Chondrocyte (in vitro differentiated cells): ENCODE measurements around the gene RIOK1. TPM values are rescaled to one million over a fixed set of nuclear protein-coding genes. Genes with fewer than 3 reads are reported as not detected.
"Not testable (repeated sequence)": the region's sequence is repeated elsewhere in the genome, so short reads cannot be mapped to it uniquely, and the experiment has no call there.

Experiments
- DNase-seq: peaks from one replicate; pipeline ENCODE4 v3.0.0; 2021; ENCODE audit warnings: mixed read lengths, low spot score
- H3K27ac Mint-ChIP-seq: one replicate; pipeline ENCODE4 v1.8.0; 2021; ENCODE audit warnings: mild to moderate bottlenecking, moderate library complexity, mixed read lengths; ENCODE audit not compliant: unreplicated experiment
- H3K27me3 Mint-ChIP-seq: 2 replicates; pipeline ENCODE4 v1.8.0; 2021; ENCODE audit warnings: low read depth, mixed read lengths
- H3K36me3 Mint-ChIP-seq: 2 replicates; pipeline ENCODE4 v1.8.0; 2021; ENCODE audit warnings: low read depth, mixed read lengths
- H3K4me1 Mint-ChIP-seq: 2 replicates; pipeline ENCODE4 v1.8.0; 2021; ENCODE audit warnings: low read depth, mild to moderate bottlenecking, mixed read lengths
- H3K4me3 Mint-ChIP-seq: one replicate; pipeline ENCODE4 v1.8.0; 2021; ENCODE audit warnings: mild to moderate bottlenecking, moderate library complexity, mixed read lengths; ENCODE audit not compliant: unreplicated experiment
- H3K9me3 Mint-ChIP-seq: 2 replicates; pipeline ENCODE4 v1.8.0; 2021; ENCODE audit warnings: low read depth, mixed read lengths
- CTCF ChIP-seq: fragments of 200-600 bp; sonication (generic); IDR thresholded peaks from 2 replicates; pipeline ENCODE4 v1.5.0; 2021; ENCODE audit warnings: antibody characterized with exemption, mild to moderate bottlenecking, moderate library complexity
- long read RNA-seq: library from polyadenylated mRNA; stranded (forward); transcript quantifications from one replicate; pipeline ENCODE4 v2.0.0, GENCODE V29; 2021
- total RNA-seq: library from RNA; stranded (reverse); gene quantifications from 3 replicates; pipeline ENCODE4 v1.2.1, GENCODE V29; 2021

The RIOK1 gene
- total RNA-seq, result 13.7 to 24.5 TPM (median 14.4 TPM) in 3 replicates
- long read RNA-seq, transcript RIOK1-202 (17 exons, 2,810 nt), result major isoform, 55 of 64 reads
- long read RNA-seq, partial matches to known transcripts, result 1 of 64 reads
- long read RNA-seq, other reads (novel, unspliced or antisense), result 8 of 64 reads

GRCh38 chr6:7389451-7390225 is at the start of gene RIOK1, which contains the start of gene CAGE1:
TSS of gene RIOK1 (plus strand) at chr6:7389808. CDS start at chr6:7390003, 195 bp downstream.
TSS of gene CAGE1 (minus strand) at chr6:7389742. CDS start at chr6:7387173, 2,569 bp downstream.
- Mint-ChIP-seq H3K27me3 (no peaks in the 10 kb centered on the region), H3K27ac (peak within 1 kb of the TSS; percentile 94), H3K9me3 (no peaks in the 10 kb centered on the region), H3K36me3 (peaks cover 9% of the 10 kb centered on the region), H3K4me1 (peaks cover 50% of the 10 kb centered on the region), H3K4me3 (peak within 1 kb of the TSS; percentile 90)
- TF ChIP-seq CTCF, result peak; percentile 65
- peak; percentile 99 for DNase-seq

GRCh38 chr6:7341271-7341670 is 48.3 kb upstream of the RIOK1 start:
- H3K27ac Mint-ChIP-seq, result no peak overlapping the region
- H3K9me3 Mint-ChIP-seq, result peaks cover 5% of the 10 kb centered on the region
- no peaks in the 10 kb centered on the region for H3K36me3 Mint-ChIP-seq
- no peak for DNase-seq
- H3K4me3 Mint-ChIP-seq, result no peak overlapping the region
- no peaks in the 10 kb centered on the region for H3K27me3 Mint-ChIP-seq
- H3K4me1 Mint-ChIP-seq, result peaks cover 31% of the 10 kb centered on the region
- no peak for TF ChIP-seq CTCF

- H3K9me3 Mint-ChIP-seq, result peaks cover 5% of the 10 kb centered on the region
- DNase-seq, result no peak
- no peak overlapping the region for H3K27ac Mint-ChIP-seq
- no peaks in the 10 kb centered on the region for H3K27me3 Mint-ChIP-seq
- no peak overlapping the region for H3K4me3 Mint-ChIP-seq
- TF ChIP-seq CTCF, result no peak
- no peaks in the 10 kb centered on the region for H3K36me3 Mint-ChIP-seq
- H3K4me1 Mint-ChIP-seq, result peaks cover 36% of the 10 kb centered on the region
These were observed 47.4 kb upstream of the RIOK1 start for GRCh38 chr6:7341989-7342742.

- H3K27ac Mint-ChIP-seq, result no peak overlapping the region
- peaks cover 7% of the 10 kb centered on the region for H3K9me3 Mint-ChIP-seq
- DNase-seq, result no peak
- H3K4me1 Mint-ChIP-seq, result peaks cover 45% of the 10 kb centered on the region
- H3K4me3 Mint-ChIP-seq, result no peak overlapping the region
- no peaks in the 10 kb centered on the region for H3K27me3 Mint-ChIP-seq
- TF ChIP-seq CTCF, result no peak
- peaks cover 2% of the 10 kb centered on the region for H3K36me3 Mint-ChIP-seq
These were observed 45.8 kb upstream of the RIOK1 start for GRCh38 chr6:7343546-7344475.

- not testable (repeated sequence) for H3K27me3 Mint-ChIP-seq, DNase-seq, H3K4me3 Mint-ChIP-seq, H3K36me3 Mint-ChIP-seq, H3K9me3 Mint-ChIP-seq, H3K27ac Mint-ChIP-seq
- H3K4me1 Mint-ChIP-seq, result peaks cover 45% of the 10 kb centered on the region
These were observed 44.7 kb upstream of the RIOK1 start for GRCh38 chr6:7344773-7345450.

- not testable (repeated sequence) for H3K36me3 Mint-ChIP-seq, DNase-seq, H3K27me3 Mint-ChIP-seq, H3K9me3 Mint-ChIP-seq, H3K4me3 Mint-ChIP-seq
- peak overlapping the region; percentile 27 for H3K27ac Mint-ChIP-seq
- H3K4me1 Mint-ChIP-seq, result peaks cover 40% of the 10 kb centered on the region
These were observed 42.0 kb upstream of the RIOK1 start for GRCh38 chr6:7347551-7347997.

- Mint-ChIP-seq H3K9me3 (peaks cover 12% of the 10 kb centered on the region), H3K4me1 (peaks cover 20% of the 10 kb centered on the region)
- H3K27me3 Mint-ChIP-seq, H3K4me3 Mint-ChIP-seq, DNase-seq, H3K27ac Mint-ChIP-seq, H3K36me3 Mint-ChIP-seq: not testable (repeated sequence)
These were observed 39.0 kb upstream of the RIOK1 start for GRCh38 chr6:7350591-7350990.
